Sigmoid colon (tissue), 7 donors: ENCODE measurements around the gene PALS1. TPM values are rescaled to one million over a fixed set of nuclear protein-coding genes. Genes with fewer than 3 reads are reported as not detected.

ENCODE experiments used
- DNase-seq: peaks from one replicate; pipeline ENCODE4 v3.0.0-alpha.2; 2019
- H3K27ac ChIP-seq, 4 donors: fragments of 200-600 bp; sonication (generic); one replicate each; pipeline ENCODE4 v1.5.1; 2016 to 2019; ENCODE audit warnings: mild to moderate bottlenecking in 1 of 4
- H3K27me3 ChIP-seq, 3 donors: fragments of 200-600 bp; sonication (generic); one replicate each; pipeline ENCODE4 v1.5.1; 2019; ENCODE audit warnings: mild to moderate bottlenecking in 1 of 3
- H3K36me3 ChIP-seq, 4 donors: fragments of 200-600 bp; sonication (generic); one replicate each; pipeline ENCODE4 v1.5.1; 2016 to 2019
- H3K4me1 ChIP-seq, 4 donors: fragments of 200-600 bp; sonication (generic); one replicate each; pipeline ENCODE4 v1.5.1; 2017 to 2019
- H3K4me3 ChIP-seq, 4 donors: fragments of 200-600 bp; sonication (generic); one replicate each; pipeline ENCODE4 v1.5.1; 2017 to 2019; ENCODE audit warnings: mild to moderate bottlenecking in 2 of 4, moderate library complexity in 1 of 4
- H3K9me3 ChIP-seq, 4 donors: fragments of 200-600 bp in 3 of 4; sonication (generic) in 3 of 4; one replicate each; pipeline versions ENCODE4 v1.5.1 to v1.6.1; 2013 to 2019
- EP300 ChIP-seq, 4 donors: sonication (generic); formaldehyde crosslinking; IDR thresholded peaks; one replicate each; pipeline ENCODE4 v1.6.1; 2017; ENCODE audit warnings: antibody characterized with exemption in 4 of 4
- POLR2A ChIP-seq, 2 donors: fragments of 450-650 bp; IDR thresholded peaks; one replicate each; pipeline ENCODE4 v1.6.1; 2016; ENCODE audit warnings: antibody characterized with exemption in 2 of 2, mild to moderate bottlenecking in 2 of 2, moderate library complexity in 2 of 2
- POLR2AphosphoS5 ChIP-seq, 4 donors: sonication (generic); formaldehyde crosslinking; IDR thresholded peaks; one replicate each; pipeline ENCODE4 v1.6.1; 2017; ENCODE audit warnings: antibody characterized with exemption in 4 of 4
- WGBS, 2 donors: extraction: QIAGEN DNeasy Blood & Tissue Kit; methylation state at CpG; one replicate each; pipeline ENCODE4 v1.1.7; 2013; 5-methylcytosine and 5-hydroxymethylcytosine counted together
- intact Hi-C: fragments of 100-400 bp; cut with DNase I; formaldehyde crosslinking; loops from one replicate; pipeline ENCODE4 v1.15.1; 2023
- polyA plus RNA-seq, 3 donors: library from polyadenylated mRNA; stranded (reverse); fragments of 200-250 nt; gene quantifications; one replicate each; pipeline ENCODE4 v1.2.3, GENCODE V29; 2013
- total RNA-seq, 4 donors: library from RNA; depleted of rRNA; stranded (reverse); fragments of >200 nt; gene quantifications; one replicate each; pipeline ENCODE4 v1.1.0, GENCODE V29; 2016
- TF ChIP-seq, protein P1 (sequence below), 4 experiments: fragments of 450-650 bp in 3 of 4; fragments of 200-600 bp in 1 of 4; IDR thresholded peaks; one replicate each; pipeline ENCODE4 v1.5.1; 2016 to 2019; ENCODE audit warnings: antibody characterized with exemption in 4 of 4, mild to moderate bottlenecking in 3 of 4, moderate library complexity in 2 of 4
- donor health status: healthy with polysubstance abuse.
- donor health status: Bipolar disorder and iron deficiency.
- donor health status: healthy.

The PALS1 gene
- total and polyA plus RNA-seq, 7 donors: 10.8 to 35.8 (median 22.8) TPM

DNA sequence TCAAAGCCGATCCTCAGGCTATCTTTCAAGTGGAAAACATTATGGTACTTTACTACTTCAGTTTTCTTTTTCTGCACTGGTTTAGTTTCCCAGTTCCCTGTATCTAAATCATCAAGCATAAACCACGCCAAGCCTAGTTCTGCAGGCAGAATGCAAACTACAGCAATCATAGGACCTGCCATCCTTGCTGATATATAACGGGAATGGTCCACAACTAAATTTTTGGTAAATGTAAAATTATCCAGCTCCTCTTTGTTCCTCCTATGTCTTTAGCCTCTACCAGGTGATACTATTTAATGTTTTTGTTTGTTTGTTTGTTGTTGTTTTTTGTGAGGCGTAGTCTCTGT lies 19.3 kb upstream of the PALS1 start:
- Histone ChIP-seq H3K9me3 (no peaks in the 10 kb centered on the region), H3K4me3 (no peak overlapping the region), H3K27ac (no peak overlapping the region), H3K4me1 (peaks cover 0 to 6% (median 0%) of the 10 kb centered on the region in 4 donors), H3K27me3 (no peaks in the 10 kb centered on the region), H3K36me3 (no peaks in the 10 kb centered on the region)
- intact Hi-C loops: no loop called here
- TF ChIP-seq EP300 (IDR thresholded peaks at IDR 0.05) (no peak), POLR2AphosphoS5 (IDR thresholded peaks at IDR 0.05) (no peak)
- WGBS, 2 donors: 35 to 77% methylated on average over 4 of the region's 4 CpGs
- DNase-seq: no peak

DNA sequence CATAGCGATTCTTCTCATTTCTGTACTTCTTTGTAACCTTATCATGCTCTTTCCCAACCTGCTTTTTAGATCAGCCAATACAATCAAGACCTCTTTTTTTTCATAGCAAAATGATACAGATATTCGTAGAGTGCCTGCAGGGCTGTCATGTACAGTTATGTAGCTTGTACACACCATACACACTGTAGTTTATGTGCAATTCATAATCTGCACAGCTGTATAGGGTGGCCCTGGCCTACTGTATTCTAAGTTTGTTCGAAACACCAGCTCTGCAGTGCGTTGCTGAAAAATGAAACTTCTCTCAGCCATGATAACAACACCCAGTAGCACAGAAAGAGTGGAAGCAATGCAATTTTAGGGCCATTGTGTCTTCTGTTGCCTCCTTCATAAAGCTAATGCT lies 15.7 kb upstream of the PALS1 start:
- WGBS, 2 donors: 90 to 93% methylated on average over 4 of the region's 4 CpGs
- no peaks in the 10 kb centered on the region for H3K9me3 ChIP-seq
- H3K27ac ChIP-seq: no peak overlapping the region
- intact Hi-C loops: no loop called here
- H3K4me1 ChIP-seq: peaks cover 0 to 6% (median 0%) of the 10 kb centered on the region in 4 donors
- no peak overlapping the region for H3K4me3 ChIP-seq
- TF ChIP-seq POLR2A (IDR thresholded peaks at IDR 0.05) (no peak), POLR2AphosphoS5 (IDR thresholded peaks at IDR 0.05) (no peak), EP300 (IDR thresholded peaks at IDR 0.05) (no peak)
- TF ChIP-seq, protein P1, sequence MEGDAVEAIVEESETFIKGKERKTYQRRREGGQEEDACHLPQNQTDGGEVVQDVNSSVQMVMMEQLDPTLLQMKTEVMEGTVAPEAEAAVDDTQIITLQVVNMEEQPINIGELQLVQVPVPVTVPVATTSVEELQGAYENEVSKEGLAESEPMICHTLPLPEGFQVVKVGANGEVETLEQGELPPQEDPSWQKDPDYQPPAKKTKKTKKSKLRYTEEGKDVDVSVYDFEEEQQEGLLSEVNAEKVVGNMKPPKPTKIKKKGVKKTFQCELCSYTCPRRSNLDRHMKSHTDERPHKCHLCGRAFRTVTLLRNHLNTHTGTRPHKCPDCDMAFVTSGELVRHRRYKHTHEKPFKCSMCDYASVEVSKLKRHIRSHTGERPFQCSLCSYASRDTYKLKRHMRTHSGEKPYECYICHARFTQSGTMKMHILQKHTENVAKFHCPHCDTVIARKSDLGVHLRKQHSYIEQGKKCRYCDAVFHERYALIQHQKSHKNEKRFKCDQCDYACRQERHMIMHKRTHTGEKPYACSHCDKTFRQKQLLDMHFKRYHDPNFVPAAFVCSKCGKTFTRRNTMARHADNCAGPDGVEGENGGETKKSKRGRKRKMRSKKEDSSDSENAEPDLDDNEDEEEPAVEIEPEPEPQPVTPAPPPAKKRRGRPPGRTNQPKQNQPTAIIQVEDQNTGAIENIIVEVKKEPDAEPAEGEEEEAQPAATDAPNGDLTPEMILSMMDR (IDR thresholded peaks at IDR 0.05): no peak
- no peaks in the 10 kb centered on the region for H3K36me3 ChIP-seq
- H3K27me3 ChIP-seq: no peaks in the 10 kb centered on the region
- DNase-seq: no peak

DNA sequence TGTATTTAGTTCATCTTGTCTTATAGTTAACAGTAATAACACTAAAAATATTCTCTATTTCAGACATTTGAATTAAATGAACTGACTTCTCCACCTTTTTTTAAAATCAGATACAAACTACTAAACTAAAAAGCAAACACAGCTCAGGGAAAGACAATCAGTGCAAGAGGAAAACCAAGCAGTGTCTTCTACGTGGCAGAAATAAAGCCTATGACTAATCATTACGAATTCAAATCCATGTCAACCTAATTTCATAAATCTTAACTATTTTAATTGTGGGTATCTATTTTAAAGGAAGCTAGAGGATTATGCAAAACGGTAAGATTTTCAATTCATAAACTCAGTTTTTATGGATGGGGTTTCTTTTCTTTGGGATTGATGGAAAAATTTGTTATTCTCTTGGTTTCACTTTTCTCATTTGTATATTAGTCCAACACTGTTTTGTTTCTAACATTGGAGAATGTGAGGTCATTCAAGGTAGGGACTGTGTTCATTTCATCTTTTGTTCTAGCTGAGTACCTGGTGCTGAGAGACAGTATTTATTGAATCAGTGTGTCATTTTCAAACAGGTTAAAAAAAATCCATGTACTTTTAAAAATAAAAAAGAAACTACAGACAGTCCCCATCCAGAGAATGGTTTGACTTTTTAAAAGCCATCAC lies 12.8 kb upstream of the PALS1 start:
- intact Hi-C loops: no loop called here
- no peak overlapping the region for H3K4me3 ChIP-seq
- H3K27ac ChIP-seq: no peak overlapping the region
- no peaks in the 10 kb centered on the region for H3K27me3 ChIP-seq
- DNase-seq: no peak
- TF ChIP-seq POLR2A (IDR thresholded peaks at IDR 0.05): no peak
- TF ChIP-seq, protein P1 (IDR thresholded peaks at IDR 0.05): no peak
- TF ChIP-seq POLR2AphosphoS5 (IDR thresholded peaks at IDR 0.05): no peak
- TF ChIP-seq EP300 (IDR thresholded peaks at IDR 0.05): no peak
- H3K9me3 ChIP-seq: no peaks in the 10 kb centered on the region
- H3K4me1 ChIP-seq: no peaks in the 10 kb centered on the region
- 88% methylated on average over 3 of the region's 3 CpGs for WGBS, 2 donors
- H3K36me3 ChIP-seq: no peaks in the 10 kb centered on the region

DNA sequence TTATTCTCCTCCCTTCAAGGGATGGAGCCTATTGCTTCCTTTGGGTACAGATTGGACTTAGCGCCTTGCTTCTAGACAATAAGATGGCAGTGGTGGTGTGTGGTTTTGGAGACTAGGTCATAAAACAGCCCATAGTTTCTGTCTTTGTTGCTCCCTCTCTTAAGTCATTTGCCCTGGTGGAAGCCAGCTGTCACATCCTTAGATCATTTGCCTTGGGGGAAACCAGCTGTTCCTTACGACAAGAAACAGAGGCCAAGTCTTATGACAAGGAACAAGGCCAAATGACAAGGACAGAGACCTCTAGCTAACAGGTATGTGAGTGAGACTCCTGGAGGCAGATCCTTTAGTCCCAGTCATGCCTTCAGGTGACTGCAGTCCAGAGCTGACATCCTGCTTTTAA lies 9.2 kb upstream of the PALS1 start:
- H3K4me1 ChIP-seq: no peaks in the 10 kb centered on the region
- TF ChIP-seq, protein P1 (IDR thresholded peaks at IDR 0.05): no peak
- TF ChIP-seq POLR2AphosphoS5 (IDR thresholded peaks at IDR 0.05): no peak
- no peak for TF ChIP-seq POLR2A (IDR thresholded peaks at IDR 0.05)
- TF ChIP-seq EP300 (IDR thresholded peaks at IDR 0.05): no peak
- no peak overlapping the region for H3K4me3 ChIP-seq
- no peaks in the 10 kb centered on the region for H3K27me3 ChIP-seq
- H3K27ac ChIP-seq: no peak overlapping the region
- no peaks in the 10 kb centered on the region for H3K36me3 ChIP-seq
- no peaks in the 10 kb centered on the region for H3K9me3 ChIP-seq
- 90 to 93% methylated on average over 2 of the region's 2 CpGs for WGBS, 2 donors
- no peak for DNase-seq
- intact Hi-C loops: no loop called here

DNA sequence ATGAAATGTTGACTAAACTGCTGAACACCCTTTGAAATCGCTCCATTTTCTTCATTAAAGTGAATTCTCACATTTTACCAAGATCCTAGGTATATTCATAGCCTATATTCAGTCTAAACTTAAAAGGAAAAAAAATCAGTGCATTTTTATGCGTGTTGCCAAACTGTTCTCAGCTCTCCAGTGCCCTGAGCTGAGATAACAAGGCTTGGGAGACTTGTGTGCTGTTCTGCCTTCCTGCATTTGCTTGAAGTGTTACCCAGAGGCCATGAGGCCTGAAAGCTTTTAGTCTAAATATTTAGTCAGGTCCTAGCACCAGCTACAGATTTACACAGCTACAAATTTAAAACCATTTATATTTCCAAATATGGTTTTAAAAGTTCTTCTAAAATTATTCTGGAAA lies 8.6 kb upstream of the PALS1 start:
- Histone ChIP-seq H3K27me3 (no peaks in the 10 kb centered on the region), H3K9me3 (no peaks in the 10 kb centered on the region), H3K4me3 (no peak overlapping the region), H3K27ac (peak overlapping the region in 1 of 4 donors; percentile 1), H3K4me1 (no peaks in the 10 kb centered on the region), H3K36me3 (no peaks in the 10 kb centered on the region)
- TF ChIP-seq, protein P1 (IDR thresholded peaks at IDR 0.05): no peak
- no peak for TF ChIP-seq POLR2A (IDR thresholded peaks at IDR 0.05)
- TF ChIP-seq EP300 (IDR thresholded peaks at IDR 0.05): no peak
- TF ChIP-seq POLR2AphosphoS5 (IDR thresholded peaks at IDR 0.05): no peak
- WGBS, 2 donors: 80 to 86% methylated on average over 2 of the region's 2 CpGs
- intact Hi-C loops: no loop called here
- DNase-seq: no peak
